D721Med (cell line): Measurements from ENCODE around the gene POLR1A.
"Not testable (repeated sequence)": the region's sequence is repeated elsewhere in the genome, so short reads cannot be mapped to it uniquely, and the experiment has no call there.

Experiments
- DNase-seq: peaks from one replicate; pipeline ENCODE4 v3.0.0; 2011; ENCODE audit warnings: low spot score; ENCODE audit not compliant: insufficient read length
- FAIRE-seq: peaks from 2 replicates; lab custom pipeline; 2011; peaks lifted over from hg19 to GRCh38; lab: Jason Lieb, UNC
- CTCF ChIP-seq: IDR thresholded peaks from 2 replicates; pipeline ENCODE4 v1.5.1; 2012; ENCODE audit warnings: mild to moderate bottlenecking, control low read depth; ENCODE audit not compliant: insufficient read depth; ENCODE audit errors: missing control alignments

Gene POLR1A

GRCh38 chr2:85992611-85993010 is 113.1 kb downstream of the POLR1A start:
- FAIRE-seq (no peak), DNase-seq (no peak)
- no peak for TF ChIP-seq CTCF

GRCh38 chr2:85992053-85992452 is 113.6 kb downstream of the POLR1A start:
- not testable (repeated sequence) for FAIRE-seq, DNase-seq

- TF ChIP-seq CTCF: no peak
- DNase-seq (no peak), FAIRE-seq (no peak)
Measured at GRCh38 chr2:85990084-85990483, 115.6 kb downstream of the POLR1A start.

- no peak for DNase-seq
- FAIRE-seq: no peak
- TF ChIP-seq CTCF: no peak
Measured at GRCh38 chr2:85989288-85989865, 116.3 kb downstream of the POLR1A start.

- TF ChIP-seq CTCF: no peak
- FAIRE-seq (no peak), DNase-seq (no peak)
Measured at GRCh38 chr2:85988914-85989270, 116.8 kb downstream of the POLR1A start.

GRCh38 chr2:85988175-85988913 is 117.3 kb downstream of the POLR1A start:
- DNase-seq (no peak), FAIRE-seq (no peak)
- TF ChIP-seq CTCF: no peak

GRCh38 chr2:85987266-85988174 is 118.2 kb downstream of the POLR1A start:
- no peak for TF ChIP-seq CTCF
- DNase-seq (no peak), FAIRE-seq (no peak)
